PC-9 (cell line): ENCODE results near the gene CHP1. TPM values are rescaled to one million over a fixed set of nuclear protein-coding genes. Genes with fewer than 3 reads are reported as not detected.

Experiments used
- BruUV-seq: library from RNA; stranded (reverse); fragments of 400-500 nt; replicated peaks from 2 replicates; lab custom pipeline; 2021; lab: Mats Ljungman, UMichigan
- CTCF ChIA-PET: fragments of 300-600 bp; sonication (Branson Sonifier 250); formaldehyde crosslinking; loops from one replicate; lab custom pipeline; 2022; ENCODE audit warnings: antibody characterized with exemption; lab: Charles Lee
- POLR2A ChIA-PET: fragments of 300-600 bp; sonication (Branson Sonifier 250); formaldehyde crosslinking; loops from one replicate; lab custom pipeline; 2022; ENCODE audit warnings: antibody characterized with exemption; ENCODE audit not compliant: unreplicated experiment; lab: Charles Lee
- DNase-seq, 2 experiments: peaks; one replicate each; pipeline versions ENCODE4 v3.0.0 to v3.0.0-alpha.2; 2015 to 2022; ENCODE audit warnings: mixed read lengths in 1 of 2
- H2AFZ ChIP-seq: fragments of 200-600 bp; sonication (generic); 2 replicates; pipeline ENCODE4 v1.8.1; 2017; ENCODE audit warnings: antibody characterized with exemption
- H3F3A ChIP-seq: fragments of 200-600 bp; sonication (generic); 2 replicates; pipeline ENCODE4 v1.8.1; 2017; ENCODE audit warnings: antibody characterized with exemption, mild to moderate bottlenecking, low read depth; ENCODE audit not compliant: insufficient read depth
- H3K27ac ChIP-seq: fragments of 200-600 bp; sonication (generic); 2 replicates; pipeline ENCODE4 v1.6.1; 2016; ENCODE audit warnings: mixed run types
- H3K27me3 ChIP-seq: fragments of 200-600 bp; sonication (generic); 2 replicates; pipeline ENCODE4 v1.6.1; 2016; ENCODE audit warnings: low read depth, mixed run types; ENCODE audit not compliant: insufficient read depth
- H3K36me3 ChIP-seq: fragments of 200-600 bp; sonication (generic); 2 replicates; pipeline ENCODE4 v1.6.1; 2016; ENCODE audit warnings: low read depth, mixed run types
- H3K4me1 ChIP-seq: fragments of 200-600 bp; sonication (generic); replicated peaks from 2 replicates; pipeline ENCODE4 v1.6.1; 2016; ENCODE audit warnings: mixed run types; ENCODE audit not compliant: insufficient read depth
- H3K4me2 ChIP-seq: fragments of 200-600 bp; sonication (generic); 2 replicates; pipeline ENCODE4 v1.6.1; 2017; ENCODE audit warnings: mixed run types
- H3K4me3 ChIP-seq: fragments of 200-600 bp; sonication (generic); 2 replicates; pipeline ENCODE4 v1.6.1; 2016; ENCODE audit warnings: mixed run types
- H3K79me2 ChIP-seq: fragments of 200-600 bp; sonication (generic); 2 replicates; pipeline ENCODE4 v1.6.1; 2017; ENCODE audit warnings: low read depth, mixed run types
- H3K9me2 ChIP-seq: fragments of 200-600 bp; sonication (generic); 2 replicates; pipeline ENCODE4 v1.8.1; 2017; ENCODE audit warnings: mild to moderate bottlenecking; ENCODE audit not compliant: insufficient read depth
- H3K9me3 ChIP-seq: fragments of 200-600 bp; sonication (generic); 2 replicates; pipeline ENCODE4 v1.8.1; 2016; ENCODE audit warnings: low read depth; ENCODE audit not compliant: insufficient read depth
- H4K20me1 ChIP-seq: fragments of 200-600 bp; sonication (generic); 2 replicates; pipeline ENCODE4 v1.8.1; 2017; ENCODE audit not compliant: insufficient read depth
- CTCF ChIP-seq: fragments of 200-600 bp; sonication (generic); conservative IDR thresholded peaks from 2 replicates; pipeline ENCODE4 v1.6.1; 2017; ENCODE audit warnings: mixed run types, antibody characterized with exemption, mild to moderate bottlenecking, moderate library complexity
- EZH2 ChIP-seq: fragments of 200-600 bp; sonication (generic); IDR thresholded peaks from 2 replicates; pipeline ENCODE4 v1.8.0; 2017; ENCODE audit warnings: antibody characterized with exemption, low read depth
- intact Hi-C: fragments of 100-400 bp; cut with micrococcal nuclease; formaldehyde crosslinking; loops from one replicate; pipeline ENCODE4 v1.10.0; 2022; ENCODE audit not compliant: unreplicated experiment
- total RNA-seq: library from RNA; stranded (reverse); gene quantifications from 2 replicates; pipeline ENCODE4 v1.2.3, GENCODE V29; 2021

CHP1 gene
- total RNA-seq, 1 experiment from 2014 or later = 199 TPM

DNA sequence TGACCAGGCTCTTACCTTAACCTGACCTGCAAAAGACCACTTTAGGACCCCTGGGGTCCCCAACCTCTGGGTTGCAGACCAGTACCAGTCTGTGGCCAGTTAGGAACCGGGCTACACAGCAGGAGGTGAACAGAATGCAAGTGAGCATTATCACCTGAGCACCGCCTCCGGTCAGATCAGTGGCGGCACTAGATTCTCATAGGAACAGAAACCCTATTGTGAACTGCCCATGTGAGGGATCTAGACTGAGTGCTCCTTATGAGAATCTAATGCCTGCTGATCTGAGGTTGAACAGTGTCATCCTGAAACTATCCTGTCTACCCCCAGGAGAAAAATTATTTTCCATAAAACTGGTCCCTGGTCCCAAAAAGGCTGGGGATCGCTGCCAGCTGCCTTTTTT lies 20.3 kb downstream of the CHP1 start:
- POLR2A ChIA-PET = no interaction called here
- CTCF ChIA-PET = no interaction called here

GRCh38 chr15:41254560-41254959 lies 23.5 kb downstream of the CHP1 start:
- H4K20me1 ChIP-seq = no peaks in the 10 kb centered on the region
- POLR2A ChIA-PET = no interaction called here

More for the DNA sequence above, 20.3 kb downstream of the CHP1 start:
- intact Hi-C loops = no loop called here
- H3K79me2 ChIP-seq = peaks cover 23% of the 10 kb centered on the region; the same call in 1 of the 2 replicates
- no peak for DNase-seq
- H3K4me1 ChIP-seq = peaks cover 41% of the 10 kb centered on the region
- no peak overlapping the region for H3K4me2 ChIP-seq
- no peaks in the 10 kb centered on the region for H3K9me2 ChIP-seq
- BruUV-seq = no TSS peak
- H3K27ac ChIP-seq = no peak overlapping the region
- no peak overlapping the region for H3K4me3 ChIP-seq
- H3K9me3 ChIP-seq = no peaks in the 10 kb centered on the region
- H3K36me3 ChIP-seq = 0 out of 2 replicates have a peak, but pooled peaks cover 12% of the 10 kb centered on the region
- H3K27me3 ChIP-seq = no peaks in the 10 kb centered on the region
- H4K20me1 ChIP-seq = no peaks in the 10 kb centered on the region
- no peak overlapping the region for H2AFZ ChIP-seq
- TF ChIP-seq EZH2 (no peak), CTCF (no peak)
- H3F3A ChIP-seq = peaks cover 32% of the 10 kb centered on the region

DNA sequence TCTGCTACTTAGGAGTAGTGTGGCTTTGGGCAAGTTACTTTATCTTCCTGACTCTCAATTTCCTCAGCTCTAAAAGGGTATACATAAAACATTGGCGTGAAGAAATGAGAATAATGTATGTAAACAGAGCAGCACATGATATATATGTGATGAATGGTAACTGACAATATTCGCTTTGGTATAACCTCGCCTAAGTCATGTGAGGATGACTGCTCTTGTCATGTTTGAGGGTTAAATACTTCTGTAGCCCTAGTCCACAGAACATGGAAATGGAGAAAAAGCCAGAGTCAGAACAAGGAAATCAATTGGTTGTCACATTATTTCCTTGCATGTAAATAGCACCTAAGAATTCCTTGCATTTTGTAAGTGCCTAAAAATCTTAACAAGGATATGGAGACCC lies 25.0 kb downstream of the CHP1 start:
- no TSS peak for BruUV-seq
- no peak overlapping the region for H2AFZ ChIP-seq
- H3K4me3 ChIP-seq = no peak overlapping the region
- 0 out of 2 replicates have a peak, but pooled peaks cover 10% of the 10 kb centered on the region for H3K36me3 ChIP-seq
- ChIA-PET CTCF (no interaction called here), POLR2A (interaction anchor here (0.7 kb wide), 1 partner anchor 577 kb away, joined by 3 read pairs; no protein-coding TSS in a partner anchor)
- no peaks in the 10 kb centered on the region for H3K9me2 ChIP-seq
- H3K9me3 ChIP-seq = no peaks in the 10 kb centered on the region
- peak overlapping the region; percentile 89 for H3K27ac ChIP-seq
- no peak for DNase-seq
- intact Hi-C loops = no loop called here
- H3K4me1 ChIP-seq = peaks cover 64% of the 10 kb centered on the region
- TF ChIP-seq EZH2 (no peak), CTCF (no peak)
- peak overlapping the region; percentile 70 for H3K4me2 ChIP-seq
- peaks cover 54% of the 10 kb centered on the region for H3F3A ChIP-seq
- H3K79me2 ChIP-seq = peaks cover 27% of the 10 kb centered on the region; the same call in 1 of the 2 replicates
- no peaks in the 10 kb centered on the region for H4K20me1 ChIP-seq
- no peaks in the 10 kb centered on the region for H3K27me3 ChIP-seq

More at GRCh38 chr15:41254560-41254959, 23.5 kb downstream of the CHP1 start:
- no peak for DNase-seq
- H3K79me2 ChIP-seq = peaks cover 23% of the 10 kb centered on the region; the same call in 1 of the 2 replicates
- no peaks in the 10 kb centered on the region for H3K9me3 ChIP-seq
- H2AFZ ChIP-seq = no peak overlapping the region
- H3K27me3 ChIP-seq = no peaks in the 10 kb centered on the region
- H3K4me1 ChIP-seq = peaks cover 63% of the 10 kb centered on the region
- CTCF ChIA-PET = no interaction called here
- intact Hi-C loops = no loop called here
- H3K27ac ChIP-seq = peak overlapping the region; percentile 89; the same call in 1 of the 2 replicates
- H3F3A ChIP-seq = peaks cover 45% of the 10 kb centered on the region
- no peak overlapping the region for H3K4me3 ChIP-seq
- no peak overlapping the region for H3K4me2 ChIP-seq
- no TSS peak for BruUV-seq
- H3K36me3 ChIP-seq = 0 out of 2 replicates have a peak, but pooled peaks cover 12% of the 10 kb centered on the region
- TF ChIP-seq CTCF = no peak
- TF ChIP-seq EZH2 = no peak
- no peaks in the 10 kb centered on the region for H3K9me2 ChIP-seq
